GM19324 (cell line): ENCODE data around the gene HIBCH.
A peak's percentile ranks its signal among the peaks of the same experiment; 100 is the strongest.
"Not testable (repeated sequence)": the region's sequence is repeated elsewhere in the genome, so short reads cannot be mapped to it uniquely, and the experiment has no call there.

Source experiments
- ATAC-seq: cut with Tn5 transposase; IDR thresholded peaks from one replicate; pipeline ENCODE4 v1.9.1; 2021; ENCODE audit warnings: mild to moderate bottlenecking, moderate library complexity; ENCODE audit not compliant: unreplicated experiment, low FRiP score

The HIBCH gene

GRCh38 chr2:190343536-190344275 lies 24.1 kb upstream of the HIBCH start, which contains the start of gene INPP1:
INPP1 (plus strand) TSS chr2:190343589; CDS start chr2:190360103, 16,514 bp downstream.
- ATAC-seq = peak; percentile 70

GRCh38 chr2:190343089-190343535 lies 23.5 kb upstream of the HIBCH start:
- ATAC-seq = no peak

- ATAC-seq = no peak
These were observed 23.0 kb upstream of the HIBCH start for GRCh38 chr2:190342611-190343010.

GRCh38 chr2:190340369-190340768 lies 20.7 kb upstream of the HIBCH start:
- ATAC-seq = no peak

GRCh38 chr2:190339394-190339793 lies 19.8 kb upstream of the HIBCH start:
- ATAC-seq = no peak

GRCh38 chr2:190338453-190338852 lies 18.8 kb upstream of the HIBCH start:
- ATAC-seq = no peak

- no peak for ATAC-seq
These were observed 16.8 kb upstream of the HIBCH start for GRCh38 chr2:190336420-190336819.

- ATAC-seq = not testable (repeated sequence)
These were observed 16.0 kb upstream of the HIBCH start for GRCh38 chr2:190335584-190335983.

- no peak for ATAC-seq
These were observed 15.6 kb upstream of the HIBCH start for GRCh38 chr2:190335225-190335559.

- no peak for ATAC-seq
These were observed 15.0 kb upstream of the HIBCH start for GRCh38 chr2:190334479-190335224.

GRCh38 chr2:190333928-190334327 lies 14.3 kb upstream of the HIBCH start:
- ATAC-seq = no peak

GRCh38 chr2:190333395-190333794 lies 13.8 kb upstream of the HIBCH start:
- ATAC-seq = no peak

- ATAC-seq = no peak
These were observed 9.0 kb upstream of the HIBCH start for GRCh38 chr2:190328573-190329147.

- no peak for ATAC-seq
These were observed 8.4 kb upstream of the HIBCH start for GRCh38 chr2:190327867-190328572.

- ATAC-seq = no peak
These were observed 6.0 kb upstream of the HIBCH start for GRCh38 chr2:190325588-190325987.

GRCh38 chr2:190323406-190323805 lies 3.8 kb upstream of the HIBCH start:
- no peak for ATAC-seq

GRCh38 chr2:190320696-190321095 lies 1.1 kb upstream of the HIBCH start:
- no peak for ATAC-seq

GRCh38 chr2:190318931-190319554 lies 583 bp downstream of the HIBCH start:
- peak; percentile 39 for ATAC-seq

GRCh38 chr2:190318514-190318913 lies 1.1 kb downstream of the HIBCH start:
- no peak for ATAC-seq

- no peak for ATAC-seq
These were observed 4.4 kb downstream of the HIBCH start for GRCh38 chr2:190315273-190315672.
